ENCODE data around the gene PGS1.

Gene PGS1

DNA sequence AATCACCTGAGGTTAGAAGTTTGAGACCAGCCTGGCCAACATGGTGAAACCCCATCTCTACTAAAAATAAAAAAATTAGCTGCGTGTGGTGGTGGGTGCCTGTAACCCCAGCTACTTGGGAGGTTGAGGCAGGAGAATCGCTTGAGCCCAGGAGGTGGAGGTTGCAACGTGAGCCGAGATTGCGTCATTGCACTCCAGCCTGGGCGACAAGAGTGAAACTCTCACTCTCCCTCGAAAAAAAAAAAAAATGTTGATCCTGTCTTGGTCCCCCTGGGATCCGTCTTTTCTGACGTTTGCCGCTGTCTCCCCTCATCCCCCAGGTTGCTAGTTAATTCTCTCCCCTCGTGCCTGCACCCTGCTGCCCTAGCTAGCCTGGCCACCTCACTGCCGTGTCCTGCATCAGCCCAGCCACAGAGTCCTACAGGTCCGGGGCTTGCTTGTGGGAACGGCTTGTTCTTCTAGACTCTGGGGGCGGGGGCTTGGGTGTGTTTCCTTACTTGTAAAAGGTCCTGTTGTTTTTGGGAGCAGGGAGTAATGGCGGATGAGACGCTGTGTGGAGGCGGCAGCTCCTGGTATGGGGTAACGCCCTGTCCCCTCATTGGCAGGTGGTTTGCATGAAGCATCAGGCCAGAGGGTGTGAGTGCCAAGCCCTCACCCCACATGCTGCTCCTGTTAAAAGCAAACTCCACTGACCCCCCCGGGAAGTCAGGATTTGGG is 44.6 kb downstream of the PGS1 start:
- H3K27me3 ChIP-seq (ENCODE audit: insufficient read depth, low read depth) = no peaks in the 10 kb centered on the region
- H3K4me1 ChIP-seq (ENCODE audit: low read depth, poor library complexity, severe bottlenecking) = peaks cover 5% of the 10 kb centered on the region
- H3K27ac ChIP-seq = no peak overlapping the region
- no peak overlapping the region for H3K9ac ChIP-seq
- no peaks in the 10 kb centered on the region; the same call in 1 of the 2 replicates for H3K36me3 ChIP-seq (ENCODE audit: insufficient read depth)
- no peak for TF ChIP-seq CTCF (conservative IDR thresholded peaks at IDR 0.05; ENCODE audit: low read depth, low read length)
- H4K20me1 ChIP-seq (ENCODE audit: insufficient read depth) = no peaks in the 10 kb centered on the region
- H2AFZ ChIP-seq (ENCODE audit: low read depth) = no peak overlapping the region
- H3K4me2 ChIP-seq = no peak overlapping the region
- no peak overlapping the region for H3K4me3 ChIP-seq (IDR thresholded peaks at IDR 0.05; ENCODE audit: insufficient read depth, low read depth, low read length)
- H3K79me2 ChIP-seq (ENCODE audit: insufficient read depth, low read depth) = no peaks in the 10 kb centered on the region; the same call in 1 of the 2 replicates

- no peak overlapping the region for H3K9ac ChIP-seq
- H3K27ac ChIP-seq = no peak overlapping the region
- H3K4me1 ChIP-seq (ENCODE audit: low read depth, poor library complexity, severe bottlenecking) = peaks cover 5% of the 10 kb centered on the region
- H3K4me3 ChIP-seq (IDR thresholded peaks at IDR 0.05; ENCODE audit: insufficient read depth, low read depth, low read length) = no peak overlapping the region
- no peak for TF ChIP-seq CTCF (conservative IDR thresholded peaks at IDR 0.05; ENCODE audit: low read depth, low read length)
- H3K4me2 ChIP-seq = no peak overlapping the region
- no peaks in the 10 kb centered on the region; the same call in 1 of the 2 replicates for H3K79me2 ChIP-seq (ENCODE audit: insufficient read depth, low read depth)
- H2AFZ ChIP-seq (ENCODE audit: low read depth) = no peak overlapping the region
- no peaks in the 10 kb centered on the region for H4K20me1 ChIP-seq (ENCODE audit: insufficient read depth)
- H3K36me3 ChIP-seq (ENCODE audit: insufficient read depth) = no peaks in the 10 kb centered on the region; the same call in 1 of the 2 replicates
- no peaks in the 10 kb centered on the region for H3K27me3 ChIP-seq (ENCODE audit: insufficient read depth, low read depth)
Measured at GRCh38 chr17:78423961-78424675, 45.7 kb downstream of the PGS1 start.

DNA sequence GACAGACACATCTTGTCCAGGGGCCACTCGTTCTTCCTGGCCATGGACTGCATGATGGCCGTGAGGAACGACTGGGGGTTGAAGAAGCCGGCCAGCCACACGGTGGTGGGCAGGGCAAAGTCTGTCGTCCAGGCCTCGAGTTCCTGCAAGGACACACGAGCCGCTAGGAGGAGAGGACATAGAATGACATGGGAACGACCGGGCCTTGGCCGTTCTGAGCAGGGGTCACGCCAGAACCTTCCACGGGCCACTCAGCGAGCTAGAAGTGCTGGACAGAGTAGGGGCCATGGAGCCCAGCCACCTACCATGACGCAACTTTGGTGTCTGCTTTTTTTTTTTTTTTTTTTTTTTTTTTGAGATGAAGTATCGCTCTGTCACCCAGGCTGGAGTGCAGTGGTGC is 47.0 kb downstream of the PGS1 start:
- no peak for TF ChIP-seq CTCF (conservative IDR thresholded peaks at IDR 0.05; ENCODE audit: low read depth, low read length)
- Histone ChIP-seq H3K4me1 (ENCODE audit: low read depth, poor library complexity, severe bottlenecking) (peaks cover 5% of the 10 kb centered on the region), H3K36me3 (ENCODE audit: insufficient read depth) (no peaks in the 10 kb centered on the region; the same call in 1 of the 2 replicates)

DNA sequence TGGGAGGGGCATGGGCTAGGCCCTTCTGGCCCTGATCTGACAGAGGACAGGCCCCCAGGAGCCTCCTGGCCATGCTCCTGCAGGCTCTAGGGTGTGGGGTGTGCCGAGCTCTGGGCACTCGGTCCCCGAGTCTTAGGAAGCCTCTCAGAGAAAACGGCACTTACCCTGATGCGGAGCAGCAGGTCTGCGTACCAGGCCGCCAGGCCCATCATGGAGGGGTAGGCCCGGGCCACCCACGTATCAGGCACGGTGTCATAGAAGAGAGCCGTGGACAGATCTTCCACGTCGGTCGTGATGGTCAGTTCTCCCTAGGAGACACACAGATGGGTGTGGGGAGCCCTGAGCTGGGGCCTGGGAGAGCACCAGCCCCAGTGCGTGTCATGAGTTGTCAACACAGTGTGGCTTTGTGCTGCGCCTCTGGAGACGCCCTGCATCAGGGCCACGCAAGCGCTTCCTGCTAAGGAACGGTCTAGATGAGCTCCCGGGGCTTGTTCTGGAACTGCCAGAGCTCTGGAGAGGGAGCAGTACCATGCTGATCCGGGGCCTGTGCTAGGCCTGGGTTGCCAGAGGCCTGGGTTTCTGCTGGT is 47.9 kb downstream of the PGS1 start:
- no peak overlapping the region for H2AFZ ChIP-seq (ENCODE audit: low read depth)
- H3K9ac ChIP-seq = no peak overlapping the region
- H3K36me3 ChIP-seq (ENCODE audit: insufficient read depth) = no peaks in the 10 kb centered on the region; the same call in 1 of the 2 replicates
- H3K4me3 ChIP-seq (IDR thresholded peaks at IDR 0.05; ENCODE audit: insufficient read depth, low read depth, low read length) = no peak overlapping the region
- H3K27ac ChIP-seq = no peak overlapping the region
- H4K20me1 ChIP-seq (ENCODE audit: insufficient read depth) = no peaks in the 10 kb centered on the region
- no peaks in the 10 kb centered on the region for H3K27me3 ChIP-seq (ENCODE audit: insufficient read depth, low read depth)
- H3K4me1 ChIP-seq (ENCODE audit: low read depth, poor library complexity, severe bottlenecking) = peaks cover 5% of the 10 kb centered on the region
- H3K79me2 ChIP-seq (ENCODE audit: insufficient read depth, low read depth) = no peaks in the 10 kb centered on the region; the same call in 1 of the 2 replicates
- H3K4me2 ChIP-seq = no peak overlapping the region
- TF ChIP-seq CTCF (conservative IDR thresholded peaks at IDR 0.05; ENCODE audit: low read depth, low read length) = no peak

More for the DNA sequence above, 47.0 kb downstream of the PGS1 start:
- no peak overlapping the region for H2AFZ ChIP-seq (ENCODE audit: low read depth)
- H3K9ac ChIP-seq = no peak overlapping the region
- H3K27me3 ChIP-seq (ENCODE audit: insufficient read depth, low read depth) = no peaks in the 10 kb centered on the region
- H4K20me1 ChIP-seq (ENCODE audit: insufficient read depth) = no peaks in the 10 kb centered on the region
- H3K4me2 ChIP-seq = no peak overlapping the region
- no peak overlapping the region for H3K4me3 ChIP-seq (IDR thresholded peaks at IDR 0.05; ENCODE audit: insufficient read depth, low read depth, low read length)
- H3K79me2 ChIP-seq (ENCODE audit: insufficient read depth, low read depth) = no peaks in the 10 kb centered on the region; the same call in 1 of the 2 replicates
- no peak overlapping the region for H3K27ac ChIP-seq
